Heart right ventricle (tissue), 16 donors: ENCODE measurements around the gene TNS1. TPM values are rescaled to one million over a fixed set of nuclear protein-coding genes. Genes with fewer than 3 reads are reported as not detected.

Experiments used
- ATAC-seq, 8 donors: fragments of 200-7000 bp; cut with Tn5 transposase; one replicate each; pipeline ENCODE4 v1.9.1; 2020; ENCODE audit warnings: mild to moderate bottlenecking in 8 of 8, moderate library complexity in 8 of 8, moderate number of reproducible peaks in 1 of 8
- DNase-seq, 2 donors: peaks; one replicate each; pipeline ENCODE4 v3.0.0-alpha.2; 2020
- H3K27ac ChIP-seq, 10 donors: fragments of 200-600 bp; sonication (generic) in 2 of 10; one replicate each; pipeline versions ENCODE4 v1.5.0 to v1.8.0; 2020 to 2022; ENCODE audit warnings: mild to moderate bottlenecking in 3 of 10
- H3K27me3 ChIP-seq, 7 donors: fragments of 200-600 bp; one replicate each; pipeline ENCODE4 v1.8.0; 2021 to 2022; ENCODE audit warnings: mild to moderate bottlenecking in 2 of 7
- H3K36me3 ChIP-seq, 9 donors: fragments of 200-600 bp; sonication (generic) in 1 of 9; one replicate each; pipeline versions ENCODE4 v1.5.0 to v1.8.0; 2020 to 2022; ENCODE audit warnings: mild to moderate bottlenecking in 2 of 9
- H3K4me1 ChIP-seq, 9 donors: fragments of 200-600 bp; sonication (generic) in 1 of 9; one replicate each; pipeline versions ENCODE4 v1.5.0 to v1.8.0; 2020 to 2022; ENCODE audit warnings: mild to moderate bottlenecking in 4 of 9
- H3K4me3 ChIP-seq, 10 donors: fragments of 200-600 bp; sonication (generic) in 2 of 10; one replicate each; pipeline versions ENCODE4 v1.5.0 to v1.8.0; 2020 to 2022; ENCODE audit warnings: mild to moderate bottlenecking in 7 of 10, moderate library complexity in 2 of 10
- H3K9me3 ChIP-seq, 11 donors: fragments of 200-600 bp in 10 of 11; sonication (generic) in 2 of 11; one replicate each; pipeline versions ENCODE4 v1.5.0 to v1.8.0; 2013 to 2022; ENCODE audit warnings: mild to moderate bottlenecking in 2 of 11, control low read depth in 1 of 11, moderate library complexity in 1 of 11
- CTCF ChIP-seq, 9 donors: fragments of 200-600 bp; sonication (generic) in 2 of 9; IDR thresholded peaks; one replicate each; pipeline versions ENCODE4 v1.5.0 to v1.8.0; 2021 to 2022; ENCODE audit warnings: antibody characterized with exemption in 9 of 9, mild to moderate bottlenecking in 5 of 9, moderate library complexity in 1 of 9
- WGBS, 2 donors: extraction: QIAGEN DNeasy Blood & Tissue Kit; methylation state at CpG; one replicate each; pipeline ENCODE4 v1.1.7; 2013; ENCODE audit warnings: inconsistent platforms in 1 of 2; 5-methylcytosine and 5-hydroxymethylcytosine counted together
- intact Hi-C, 10 donors: fragments of 100-400 bp; cut with DNase I; formaldehyde crosslinking; loops; one replicate each; pipeline versions ENCODE4 v1.11.1 to v1.14.2; 2022
- polyA plus RNA-seq, 2 donors: library from polyadenylated mRNA; stranded (reverse); fragments of 200-250 nt; gene quantifications; one replicate each; pipeline ENCODE4 v1.2.3, GENCODE V29; 2013
- total RNA-seq, 10 donors: library from RNA; stranded (reverse); fragmentation: NEBNext Ultra II Directional in 3 of 10; extraction: Animal tissue kit (Norgen Biotek cat#: 25700) in 3 of 10; gene quantifications; one replicate each; pipeline versions ENCODE4 v1.2.1 to v1.2.4, GENCODE V29; 2021 to 2023
- donor health status: Arrhythmogenic right ventricular cardiomyopathy.
- donor health status: ischemic (EF 13 %, LVEDD 7.1; RV severe dilation, severe dysfunction).
- donor health status: healthy with polysubstance abuse.
- donor health status: DM: no; HTN: yes; CAD: no.
- donor health status: DM: no; HTN: no; CAD: no.
- donor health status: ischemic (EF 25% LVEDD 6.9; RV normal size, moderate dysfunction).
- donor health status: ischemic (EF 25% LVEDD 5.7; RV mildly dilated, moderate dysfunction).
- donor health status: healthy.
- donor health status: DM: yes; HTN: yes; CAD: no.
- donor health status: Ischemic cardiomyopathy.
- donor health status: ischemic (EF 35%, LVEDD 5.7; RV mildly dilated, moderate dysfunction).
- donor health status: nonischemic (EF 11% LVEDD 7.7; RV severe dilation, severe dysfunction).
- donor health status: DM: yes; HTN: yes; CAD: no.
- donor health status: PGD.
- donor health status: ischemic (EF 29% LVEDD 5.4; RV normal size, mild dysfunction).
- donor health status: nonischemic (EF 23%, LVEDD 6.1; RV moderate dilation, normal function).

TNS1 gene
- total and polyA plus RNA-seq, 12 donors = 64.6 to 844 (median 731) TPM

GRCh38 chr2:217800433-217801114, 202.2 kb downstream of the TNS1 start:
- peaks cover 0 to 70% (median 33%) of the 10 kb centered on the region in 9 donors for H3K36me3 ChIP-seq
- TF ChIP-seq CTCF (IDR thresholded peaks at IDR 0.05) = no peak
- H3K4me1 ChIP-seq = peaks cover 6 to 90% (median 49%) of the 10 kb centered on the region in 9 donors
- peak in 1 of 2 donors; percentile 5 for DNase-seq
- 82 to 84% methylated on average over 10 of the region's 10 CpGs for WGBS, 2 donors
- no peak overlapping the region for H3K4me3 ChIP-seq
- H3K27ac ChIP-seq = peak overlapping the region in 8 of 10 donors; percentile 3 to 76 (median 46)
- no peak for ATAC-seq
- H3K9me3 ChIP-seq = no peaks in the 10 kb centered on the region
- no peaks in the 10 kb centered on the region for H3K27me3 ChIP-seq
- intact Hi-C loops = loop anchor here in 4 of 10 donors (5.0 to 10.0 kb wide), 4 partner anchors 37 to 67 kb away; no protein-coding TSS in a partner anchor

- Histone ChIP-seq H3K27me3 (no peaks in the 10 kb centered on the region), H3K4me3 (no peak overlapping the region), H3K36me3 (peaks cover 0 to 69% (median 33%) of the 10 kb centered on the region in 9 donors), H3K27ac (peak overlapping the region in 6 of 10 donors; percentile 39 to 76 (median 54)), H3K9me3 (no peaks in the 10 kb centered on the region), H3K4me1 (peaks cover 6 to 91% (median 49%) of the 10 kb centered on the region in 9 donors)
- no peak for TF ChIP-seq CTCF (IDR thresholded peaks at IDR 0.05)
- DNase-seq = peak in 1 of 2 donors; percentile 2
- 77 to 83% methylated on average over 15 of the region's 15 CpGs for WGBS, 2 donors
- no peak for ATAC-seq
- intact Hi-C loops = loop anchor here in 5 of 10 donors (5.0 to 10.0 kb wide), 5 partner anchors 38 to 73 kb away; no protein-coding TSS in a partner anchor
Observed at GRCh38 chr2:217799563-217800432, 203.0 kb downstream of the TNS1 start.

- 68 to 69% methylated on average over 14 of the region's 14 CpGs for WGBS, 2 donors
- H3K36me3 ChIP-seq = peaks cover 0 to 60% (median 26%) of the 10 kb centered on the region in 9 donors
- intact Hi-C loops = loop anchor here in 1 of 10 donors (5.0 kb wide), 1 partner anchor 73 kb away; no protein-coding TSS in a partner anchor
- DNase-seq (peak in 1 of 2 donors; percentile 34), ATAC-seq (peak in 3 of 8 donors; percentile 7 to 16 (median 10))
- H3K27me3 ChIP-seq = no peaks in the 10 kb centered on the region
- H3K9me3 ChIP-seq = no peaks in the 10 kb centered on the region
- no peak for TF ChIP-seq CTCF (IDR thresholded peaks at IDR 0.05)
- H3K4me3 ChIP-seq = no peak overlapping the region
- H3K27ac ChIP-seq = peak overlapping the region in 7 of 10 donors; percentile 13 to 76 (median 34)
- peaks cover 8 to 92% (median 57%) of the 10 kb centered on the region in 9 donors for H3K4me1 ChIP-seq
Observed at GRCh38 chr2:217798743-217799562, 203.8 kb downstream of the TNS1 start.
